Measurements from ENCODE around the gene HSD3B7. TPM values are rescaled to one million over a fixed set of nuclear protein-coding genes. Genes with fewer than 3 reads are reported as not detected.
A peak's percentile ranks its signal among the peaks of the same experiment; 100 is the strongest.

HSD3B7 gene
- total RNA-seq, 1 experiment from 2014 or later = 5.5 TPM

GRCh38 chr16:31025339-31025738, 40.3 kb downstream of the HSD3B7 start:
- Histone ChIP-seq H3K9ac (ENCODE audit: extremely low read depth, insufficient read length, low read length) (no peak overlapping the region), H3K56ac (ENCODE audit: insufficient read length, low read depth, low read length) (no peak overlapping the region), H3K23me2 (ENCODE audit: insufficient read length, low read depth, low read length, poor library complexity, severe bottlenecking) (no peaks in the 10 kb centered on the region), H4K8ac (replicated peaks; ENCODE audit: insufficient read length, low read depth, low read length) (no peak overlapping the region), H3K79me1 (ENCODE audit: insufficient read depth, low read depth, low read length, poor library complexity, severe bottlenecking) (no peaks in the 10 kb centered on the region), H4K91ac (ENCODE audit: insufficient read length, low read depth, low read length) (no peak overlapping the region), H2BK120ac (ENCODE audit: low read depth, low read length, poor library complexity, severe bottlenecking) (no peak overlapping the region), H2BK5ac (ENCODE audit: insufficient read length, low read length) (no peak overlapping the region), H2BK20ac (ENCODE audit: low read depth, low read length, poor library complexity, severe bottlenecking) (no peak overlapping the region), H3K4ac (ENCODE audit: low read depth, low read length) (no peak overlapping the region), H2AK5ac (ENCODE audit: insufficient read length, low read length) (no peak overlapping the region), H3K27me3 (ENCODE audit: insufficient read depth, low read length) (no peaks in the 10 kb centered on the region), H2AFZ (ENCODE audit: low read length) (no peak overlapping the region), H3K18ac (ENCODE audit: insufficient read length, low read depth, low read length) (no peak overlapping the region), H3K9me3 (ENCODE audit: control insufficient read depth, low read depth, low read length) (no peaks in the 10 kb centered on the region), H4K20me1 (ENCODE audit: control insufficient read depth, insufficient read depth, insufficient read length) (no peaks in the 10 kb centered on the region), H3T11ph (ENCODE audit: low read length) (no peak overlapping the region), H3K23ac (ENCODE audit: insufficient read length, low read depth, low read length) (no peak overlapping the region), H3K4me1 (ENCODE audit: insufficient read depth, low read length) (no peaks in the 10 kb centered on the region), H3K4me2 (ENCODE audit: insufficient read depth, insufficient read length, low read length) (no peak overlapping the region), H3K27ac (ENCODE audit: insufficient read length, low read depth, low read length) (no peak overlapping the region), H3K79me2 (ENCODE audit: insufficient read depth, low read length) (no peaks in the 10 kb centered on the region), H2BK12ac (ENCODE audit: insufficient read length, low read depth, low read length) (no peak overlapping the region), H3K14ac (ENCODE audit: insufficient read depth, low read length) (no peak overlapping the region), H2BK15ac (ENCODE audit: low read depth, low read length) (no peak overlapping the region), H4K5ac (ENCODE audit: insufficient read length, low read depth, low read length) (no peak overlapping the region)
- no peaks in the 10 kb centered on the region; the same call in 1 of the 2 replicates for H3K27me3 Mint-ChIP-seq (ENCODE audit: low read depth)
- no peaks in the 10 kb centered on the region for H3K36me3 Mint-ChIP-seq (ENCODE audit: insufficient read depth in 1 of 3, low read depth in 3 of 3)
- H3K9me3 Mint-ChIP-seq = no peaks in the 10 kb centered on the region
- WGBS (ENCODE audit: extremely low coverage, insufficient read length, low lambda C conversion rate) = no CpG with 5 or more reads among the region's 5 CpGs
- H3K4me1 Mint-ChIP-seq = peaks cover 0 to 6% of the 10 kb centered on the region in 2 experiments; a peak in 2 of 4 replicates
- H3K4me3 Mint-ChIP-seq = no peak overlapping the region; a peak in 1 of 5 replicates
- DNase-seq = no peak
- TF ChIP-seq, protein P1, sequence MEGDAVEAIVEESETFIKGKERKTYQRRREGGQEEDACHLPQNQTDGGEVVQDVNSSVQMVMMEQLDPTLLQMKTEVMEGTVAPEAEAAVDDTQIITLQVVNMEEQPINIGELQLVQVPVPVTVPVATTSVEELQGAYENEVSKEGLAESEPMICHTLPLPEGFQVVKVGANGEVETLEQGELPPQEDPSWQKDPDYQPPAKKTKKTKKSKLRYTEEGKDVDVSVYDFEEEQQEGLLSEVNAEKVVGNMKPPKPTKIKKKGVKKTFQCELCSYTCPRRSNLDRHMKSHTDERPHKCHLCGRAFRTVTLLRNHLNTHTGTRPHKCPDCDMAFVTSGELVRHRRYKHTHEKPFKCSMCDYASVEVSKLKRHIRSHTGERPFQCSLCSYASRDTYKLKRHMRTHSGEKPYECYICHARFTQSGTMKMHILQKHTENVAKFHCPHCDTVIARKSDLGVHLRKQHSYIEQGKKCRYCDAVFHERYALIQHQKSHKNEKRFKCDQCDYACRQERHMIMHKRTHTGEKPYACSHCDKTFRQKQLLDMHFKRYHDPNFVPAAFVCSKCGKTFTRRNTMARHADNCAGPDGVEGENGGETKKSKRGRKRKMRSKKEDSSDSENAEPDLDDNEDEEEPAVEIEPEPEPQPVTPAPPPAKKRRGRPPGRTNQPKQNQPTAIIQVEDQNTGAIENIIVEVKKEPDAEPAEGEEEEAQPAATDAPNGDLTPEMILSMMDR (conservative IDR thresholded peaks at IDR 0.05) = no peak
- H3K27ac Mint-ChIP-seq = peak overlapping the region in 2 of 3 experiments; percentile 44 to 81; a peak in 1 of 7 replicates
